Sigmoid colon (tissue), 4 donors: ENCODE measurements around the gene CTNNA1.

Experiments used
- EP300 ChIP-seq, 4 donors: sonication (generic); formaldehyde crosslinking; IDR thresholded peaks; one replicate each; pipeline ENCODE4 v1.6.1; 2017; ENCODE audit warnings: antibody characterized with exemption in 4 of 4
- POLR2A ChIP-seq, 2 donors: fragments of 450-650 bp; IDR thresholded peaks; one replicate each; pipeline ENCODE4 v1.6.1; 2016; ENCODE audit warnings: antibody characterized with exemption in 2 of 2, mild to moderate bottlenecking in 2 of 2, moderate library complexity in 2 of 2

DNA sequence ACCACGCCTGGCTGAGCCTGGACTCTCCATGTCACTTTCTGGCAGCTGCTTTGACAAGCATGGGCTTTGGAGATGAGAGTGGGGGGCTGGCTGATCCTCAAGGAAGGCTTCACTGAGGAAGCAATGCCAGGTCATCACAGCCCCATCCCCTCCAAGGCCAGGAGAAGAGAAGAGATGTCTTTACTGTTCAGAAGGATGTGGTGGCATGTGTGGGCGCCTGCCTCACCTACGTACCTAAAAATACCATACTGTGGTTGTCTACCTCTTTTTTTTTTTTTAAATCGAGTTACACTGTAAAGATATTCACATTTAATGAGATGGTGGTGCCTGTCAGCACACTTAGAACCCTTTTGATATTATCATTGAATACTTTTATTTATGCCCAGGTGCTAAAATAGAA is 26.4 kb upstream of the CTNNA1 start:
- TF ChIP-seq POLR2A (IDR thresholded peaks at IDR 0.05) (no peak), EP300 (IDR thresholded peaks at IDR 0.05) (no peak)
